ENCODE measurements around the gene ZNF593OS.
A peak's percentile ranks its signal among the peaks of the same experiment; 100 is the strongest.

DNA sequence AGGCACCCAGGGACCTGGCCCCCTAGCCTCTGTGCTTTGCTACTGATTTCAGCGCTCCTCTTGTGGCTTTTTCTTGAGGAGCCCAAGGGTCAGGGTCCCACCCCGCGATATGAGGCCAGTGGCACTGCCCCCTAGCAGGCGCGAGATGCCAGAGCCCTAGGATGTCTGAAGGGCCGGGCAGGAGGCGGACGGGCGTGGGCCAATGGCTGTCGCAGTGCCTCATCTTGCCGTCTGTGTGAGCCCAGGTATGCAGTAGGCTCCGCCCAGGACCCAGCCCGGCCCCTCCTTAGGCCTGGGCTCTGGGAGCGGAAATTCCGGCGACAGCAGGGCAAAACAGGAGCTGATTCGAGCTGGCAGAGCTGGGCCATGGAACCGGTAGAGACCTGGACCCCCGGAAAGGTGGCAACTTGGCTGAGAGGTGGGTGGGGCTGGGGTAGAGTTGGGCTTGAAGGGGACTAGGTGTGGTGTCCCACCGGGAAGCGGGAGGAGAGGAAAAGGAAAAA lies 5.6 kb upstream of the ZNF593OS start, which contains the start of gene CNKSR1:
- peak in 3 of 6 experiments; percentile 45 to 52 (median 51) for TF ChIP-seq CTCF (IDR thresholded peaks at IDR 0.05)
- peak; percentile 56 to 71 for TF ChIP-seq POLR2A (IDR thresholded peaks at IDR 0.05)
